PFSK-1 (cell line): Measurements from ENCODE around the gene TMEM132D.

Experiments used
- POLR2AphosphoS5 ChIP-seq: IDR thresholded peaks from 2 replicates; pipeline ENCODE4 v1.6.1; 2012; ENCODE audit warnings: low read depth, mild to moderate bottlenecking, control low read depth, low read length, moderate library complexity
- SIN3A ChIP-seq: IDR thresholded peaks from 2 replicates; pipeline ENCODE4 v1.6.1; 2012; ENCODE audit warnings: mild to moderate bottlenecking, low read length, moderate library complexity, borderline replicate concordance; ENCODE audit not compliant: insufficient read depth

- TF ChIP-seq POLR2AphosphoS5, result no peak
- no peak for TF ChIP-seq SIN3A
Measured at GRCh38 chr12:129296671-129297070, 607.2 kb downstream of the TMEM132D start.
